DOHH2 (cell line): ENCODE results near the gene PPP1R3G.

Experiments
- EZH2phosphoT487 ChIP-seq: fragments of 200-600 bp; sonication (generic); IDR thresholded peaks from 2 replicates; pipeline ENCODE4 v1.6.1; 2017; ENCODE audit warnings: borderline replicate concordance, mild to moderate bottlenecking, antibody characterized with exemption, low read length, moderate library complexity, mixed read lengths
- TF ChIP-seq, protein P1 (sequence below): fragments of 200-600 bp; sonication (generic); IDR thresholded peaks from one replicate; pipeline ENCODE4 v1.5.1; 2014; ENCODE audit warnings: antibody characterized with exemption, mild to moderate bottlenecking, low read depth, low read length; ENCODE audit not compliant: poor library complexity, severe bottlenecking

DNA sequence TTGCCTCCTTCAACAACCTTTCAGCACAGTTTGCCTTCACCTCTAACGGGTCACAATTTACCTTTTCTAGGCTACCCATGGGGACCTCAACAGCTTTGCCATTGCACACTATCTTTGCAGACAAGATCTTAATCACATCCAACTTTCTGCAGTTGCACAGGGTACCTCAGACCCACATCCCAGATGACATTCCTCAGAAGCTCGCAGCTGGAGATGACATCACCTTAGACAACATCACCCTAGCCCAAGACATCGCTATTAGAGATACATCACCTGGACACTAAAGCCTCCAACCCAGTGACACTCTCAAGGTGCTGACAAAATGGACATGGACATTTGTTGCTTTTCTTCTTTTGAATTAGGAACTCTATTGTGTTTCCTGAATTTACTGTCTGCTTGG lies 42.7 kb upstream of the PPP1R3G start:
- TF ChIP-seq, protein P1, sequence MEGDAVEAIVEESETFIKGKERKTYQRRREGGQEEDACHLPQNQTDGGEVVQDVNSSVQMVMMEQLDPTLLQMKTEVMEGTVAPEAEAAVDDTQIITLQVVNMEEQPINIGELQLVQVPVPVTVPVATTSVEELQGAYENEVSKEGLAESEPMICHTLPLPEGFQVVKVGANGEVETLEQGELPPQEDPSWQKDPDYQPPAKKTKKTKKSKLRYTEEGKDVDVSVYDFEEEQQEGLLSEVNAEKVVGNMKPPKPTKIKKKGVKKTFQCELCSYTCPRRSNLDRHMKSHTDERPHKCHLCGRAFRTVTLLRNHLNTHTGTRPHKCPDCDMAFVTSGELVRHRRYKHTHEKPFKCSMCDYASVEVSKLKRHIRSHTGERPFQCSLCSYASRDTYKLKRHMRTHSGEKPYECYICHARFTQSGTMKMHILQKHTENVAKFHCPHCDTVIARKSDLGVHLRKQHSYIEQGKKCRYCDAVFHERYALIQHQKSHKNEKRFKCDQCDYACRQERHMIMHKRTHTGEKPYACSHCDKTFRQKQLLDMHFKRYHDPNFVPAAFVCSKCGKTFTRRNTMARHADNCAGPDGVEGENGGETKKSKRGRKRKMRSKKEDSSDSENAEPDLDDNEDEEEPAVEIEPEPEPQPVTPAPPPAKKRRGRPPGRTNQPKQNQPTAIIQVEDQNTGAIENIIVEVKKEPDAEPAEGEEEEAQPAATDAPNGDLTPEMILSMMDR: no peak
- TF ChIP-seq EZH2phosphoT487: no peak
